ENCODE results near the gene SGMS1.
"Not testable (repeated sequence)": the region's sequence is repeated elsewhere in the genome, so short reads cannot be mapped to it uniquely, and the experiment has no call there.

Gene SGMS1

GRCh38 chr10:50510517-50511473 is 113.0 kb downstream of the SGMS1 start:
- no peak for TF ChIP-seq CTCF (IDR thresholded peaks at IDR 0.05; ENCODE audit: low read depth, low read length, missing control alignments)
- H3K4me3 ChIP-seq (replicated peaks; ENCODE audit: low read depth, low read length), result no peak overlapping the region
- DNase-seq (ENCODE audit: extremely low read depth, low read depth), result no peak

- no peak for DNase-seq (ENCODE audit: extremely low read depth, low read depth)
- H3K4me3 ChIP-seq (replicated peaks; ENCODE audit: low read depth, low read length), result no peak overlapping the region
- TF ChIP-seq CTCF (IDR thresholded peaks at IDR 0.05; ENCODE audit: low read depth, low read length, missing control alignments), result no peak
Measured at GRCh38 chr10:50508315-50509051, 115.3 kb downstream of the SGMS1 start.

- no peak for TF ChIP-seq CTCF (IDR thresholded peaks at IDR 0.05; ENCODE audit: low read depth, low read length, missing control alignments)
- H3K4me3 ChIP-seq (replicated peaks; ENCODE audit: low read depth, low read length), result no peak overlapping the region
- DNase-seq (ENCODE audit: extremely low read depth, low read depth), result no peak
Measured at GRCh38 chr10:50506861-50507573, 116.7 kb downstream of the SGMS1 start.

GRCh38 chr10:50504389-50504788 is 119.4 kb downstream of the SGMS1 start:
- no peak overlapping the region for H3K4me3 ChIP-seq (replicated peaks; ENCODE audit: low read depth, low read length)
- TF ChIP-seq CTCF (IDR thresholded peaks at IDR 0.05; ENCODE audit: low read depth, low read length, missing control alignments), result no peak
- no peak for DNase-seq (ENCODE audit: extremely low read depth, low read depth)

GRCh38 chr10:50503661-50504320 is 120.0 kb downstream of the SGMS1 start:
- DNase-seq (ENCODE audit: extremely low read depth, low read depth), result no peak
- H3K4me3 ChIP-seq (replicated peaks; ENCODE audit: low read depth, low read length), result no peak overlapping the region
- no peak for TF ChIP-seq CTCF (IDR thresholded peaks at IDR 0.05; ENCODE audit: low read depth, low read length, missing control alignments)

- DNase-seq (ENCODE audit: extremely low read depth, low read depth); H3K4me3 ChIP-seq (replicated peaks; ENCODE audit: low read depth, low read length): not testable (repeated sequence)
Measured at GRCh38 chr10:50503156-50503555, 120.6 kb downstream of the SGMS1 start.

All from HFF-Myc (cell line).